GM12864 (cell line): Measurements from ENCODE around the gene GRID1.

ENCODE experiments used
- DNase-seq: peaks from one replicate; pipeline ENCODE4 v3.0.0-alpha.2; 2011; ENCODE audit warnings: low read depth
- H3K4me3 ChIP-seq: 2 replicates; pipeline ENCODE4 v1.5.1; 2011; ENCODE audit warnings: mild to moderate bottlenecking, low read depth, low read length, control low read depth
- TF ChIP-seq, protein P1 (sequence below): IDR thresholded peaks from 2 replicates; pipeline ENCODE4 v1.5.1; 2011; ENCODE audit warnings: low read depth, mild to moderate bottlenecking, moderate library complexity, low read length, control low read depth, inconsistent platforms; ENCODE audit errors: missing control alignments

The GRID1 gene

GRCh38 chr10:86219271-86219670 is 147.3 kb downstream of the GRID1 start:
- TF ChIP-seq, protein P1, sequence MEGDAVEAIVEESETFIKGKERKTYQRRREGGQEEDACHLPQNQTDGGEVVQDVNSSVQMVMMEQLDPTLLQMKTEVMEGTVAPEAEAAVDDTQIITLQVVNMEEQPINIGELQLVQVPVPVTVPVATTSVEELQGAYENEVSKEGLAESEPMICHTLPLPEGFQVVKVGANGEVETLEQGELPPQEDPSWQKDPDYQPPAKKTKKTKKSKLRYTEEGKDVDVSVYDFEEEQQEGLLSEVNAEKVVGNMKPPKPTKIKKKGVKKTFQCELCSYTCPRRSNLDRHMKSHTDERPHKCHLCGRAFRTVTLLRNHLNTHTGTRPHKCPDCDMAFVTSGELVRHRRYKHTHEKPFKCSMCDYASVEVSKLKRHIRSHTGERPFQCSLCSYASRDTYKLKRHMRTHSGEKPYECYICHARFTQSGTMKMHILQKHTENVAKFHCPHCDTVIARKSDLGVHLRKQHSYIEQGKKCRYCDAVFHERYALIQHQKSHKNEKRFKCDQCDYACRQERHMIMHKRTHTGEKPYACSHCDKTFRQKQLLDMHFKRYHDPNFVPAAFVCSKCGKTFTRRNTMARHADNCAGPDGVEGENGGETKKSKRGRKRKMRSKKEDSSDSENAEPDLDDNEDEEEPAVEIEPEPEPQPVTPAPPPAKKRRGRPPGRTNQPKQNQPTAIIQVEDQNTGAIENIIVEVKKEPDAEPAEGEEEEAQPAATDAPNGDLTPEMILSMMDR = no peak
- no peak for DNase-seq
- H3K4me3 ChIP-seq = no peak overlapping the region

GRCh38 chr10:86218842-86219241 is 147.8 kb downstream of the GRID1 start:
- H3K4me3 ChIP-seq = no peak overlapping the region
- DNase-seq = no peak
- TF ChIP-seq, protein P1 = no peak

DNA sequence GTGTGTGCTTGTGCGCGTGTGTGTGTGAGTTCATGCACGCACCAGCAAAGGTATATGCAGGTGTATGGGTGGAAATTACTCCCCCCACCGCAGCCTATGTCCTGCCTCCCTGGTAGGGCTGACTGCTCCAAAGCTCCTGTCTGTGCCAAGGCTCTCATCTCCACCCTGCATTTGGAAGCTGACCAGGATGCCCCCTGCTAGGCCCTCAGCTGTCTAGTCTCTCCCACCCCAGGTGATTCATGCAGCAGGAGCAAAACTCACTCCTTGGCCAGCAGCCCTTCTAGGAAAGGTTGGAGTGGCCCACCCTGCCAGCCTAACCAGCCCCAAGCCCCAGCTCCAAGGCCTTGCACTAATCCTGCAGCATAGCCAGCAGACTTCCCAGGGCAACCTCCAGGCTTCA is 148.4 kb downstream of the GRID1 start:
- H3K4me3 ChIP-seq = no peak overlapping the region
- DNase-seq = no peak
- TF ChIP-seq, protein P1 = no peak

- no peak overlapping the region for H3K4me3 ChIP-seq
- no peak for DNase-seq
- TF ChIP-seq, protein P1 = no peak
Measured at GRCh38 chr10:86217371-86218080, 149.1 kb downstream of the GRID1 start.

DNA sequence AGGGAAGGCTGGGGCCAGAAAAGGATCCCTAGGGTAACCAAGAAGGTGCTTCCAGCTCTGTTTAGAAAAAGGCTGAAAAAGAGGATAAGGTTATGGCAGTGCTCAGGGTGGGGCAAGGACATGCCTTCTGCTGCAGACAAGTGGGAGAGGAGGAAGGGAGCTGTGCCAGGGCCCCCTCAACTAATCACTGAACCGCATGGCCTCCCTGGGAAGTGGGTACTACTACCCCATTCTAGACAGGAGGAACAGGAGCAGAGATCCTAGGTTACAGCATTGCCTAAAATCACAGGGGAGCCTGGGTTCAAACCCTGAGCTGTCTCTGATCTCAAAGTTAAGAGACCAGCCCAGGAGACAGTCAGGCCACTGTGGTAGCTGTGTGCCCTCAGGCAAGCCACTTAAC is 149.7 kb downstream of the GRID1 start:
- H3K4me3 ChIP-seq = no peak overlapping the region
- TF ChIP-seq, protein P1 = no peak
- DNase-seq = no peak

- TF ChIP-seq, protein P1 = no peak
- DNase-seq = no peak
- H3K4me3 ChIP-seq = no peak overlapping the region
Measured at GRCh38 chr10:86215712-86216111, 150.9 kb downstream of the GRID1 start.

DNA sequence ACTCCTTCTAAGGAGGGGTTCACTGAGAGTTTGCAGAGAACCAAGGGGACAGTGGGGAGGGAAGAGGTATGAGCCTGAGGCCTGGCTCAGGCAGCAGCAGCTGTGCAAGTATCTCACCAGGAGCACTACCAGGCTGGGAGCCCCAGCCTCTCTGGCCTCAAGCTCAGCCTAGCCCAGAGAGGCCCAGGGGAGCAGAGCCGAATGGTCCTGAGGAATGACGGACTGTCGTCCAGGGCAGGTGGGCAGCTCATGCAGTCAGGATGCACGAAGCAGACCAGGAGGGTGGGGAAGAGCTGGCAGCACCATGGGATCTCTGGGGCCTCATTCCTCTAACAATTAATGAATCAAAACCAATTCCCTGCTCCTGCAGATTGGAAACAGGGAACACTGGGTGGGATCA is 151.5 kb downstream of the GRID1 start:
- TF ChIP-seq, protein P1 = no peak
- H3K4me3 ChIP-seq = no peak overlapping the region
- no peak for DNase-seq
